ENCODE results near the gene FLCN.
"Not testable (repeated sequence)": the region's sequence is repeated elsewhere in the genome, so short reads cannot be mapped to it uniquely, and the experiment has no call there.

Gene FLCN

DNA sequence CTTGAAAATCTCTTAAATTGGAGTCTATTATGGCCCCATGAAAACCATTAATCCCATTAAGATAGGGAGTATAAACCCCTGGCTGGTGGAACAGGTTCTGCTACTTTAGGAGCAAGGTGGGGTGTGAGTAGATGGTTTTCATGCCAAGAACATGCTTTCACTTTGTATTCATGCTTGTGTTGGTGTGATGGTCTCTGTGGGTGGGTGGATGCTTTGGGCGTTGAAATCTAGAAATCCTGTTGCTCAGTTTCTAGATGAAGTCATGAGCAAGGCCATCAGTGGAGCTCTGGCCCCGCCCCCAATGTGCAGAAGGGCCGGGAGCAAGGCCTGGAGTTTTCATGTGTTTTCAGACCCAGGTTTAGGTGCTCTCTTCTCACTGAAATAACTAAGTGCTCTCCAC is 50.9 kb downstream of the FLCN start:
- H3K4me3 ChIP-seq (ENCODE audit: low read depth, low read length) = no peak overlapping the region
- no peak for TF ChIP-seq CTCF (IDR thresholded peaks at IDR 0.05; ENCODE audit: low read depth, low read length)
- no peak for TF ChIP-seq POLR2A (IDR thresholded peaks at IDR 0.05; ENCODE audit: extremely low read depth, insufficient read length)
- TF ChIP-seq MYC (IDR thresholded peaks at IDR 0.05; ENCODE audit: low read depth, low read length) = no peak
- TF ChIP-seq, protein P1, sequence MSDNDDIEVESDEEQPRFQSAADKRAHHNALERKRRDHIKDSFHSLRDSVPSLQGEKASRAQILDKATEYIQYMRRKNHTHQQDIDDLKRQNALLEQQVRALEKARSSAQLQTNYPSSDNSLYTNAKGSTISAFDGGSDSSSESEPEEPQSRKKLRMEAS (IDR thresholded peaks at IDR 0.05; ENCODE audit: low read depth, low read length) = no peak
- no peak for DNase-seq (ENCODE audit: low read depth)

DNA sequence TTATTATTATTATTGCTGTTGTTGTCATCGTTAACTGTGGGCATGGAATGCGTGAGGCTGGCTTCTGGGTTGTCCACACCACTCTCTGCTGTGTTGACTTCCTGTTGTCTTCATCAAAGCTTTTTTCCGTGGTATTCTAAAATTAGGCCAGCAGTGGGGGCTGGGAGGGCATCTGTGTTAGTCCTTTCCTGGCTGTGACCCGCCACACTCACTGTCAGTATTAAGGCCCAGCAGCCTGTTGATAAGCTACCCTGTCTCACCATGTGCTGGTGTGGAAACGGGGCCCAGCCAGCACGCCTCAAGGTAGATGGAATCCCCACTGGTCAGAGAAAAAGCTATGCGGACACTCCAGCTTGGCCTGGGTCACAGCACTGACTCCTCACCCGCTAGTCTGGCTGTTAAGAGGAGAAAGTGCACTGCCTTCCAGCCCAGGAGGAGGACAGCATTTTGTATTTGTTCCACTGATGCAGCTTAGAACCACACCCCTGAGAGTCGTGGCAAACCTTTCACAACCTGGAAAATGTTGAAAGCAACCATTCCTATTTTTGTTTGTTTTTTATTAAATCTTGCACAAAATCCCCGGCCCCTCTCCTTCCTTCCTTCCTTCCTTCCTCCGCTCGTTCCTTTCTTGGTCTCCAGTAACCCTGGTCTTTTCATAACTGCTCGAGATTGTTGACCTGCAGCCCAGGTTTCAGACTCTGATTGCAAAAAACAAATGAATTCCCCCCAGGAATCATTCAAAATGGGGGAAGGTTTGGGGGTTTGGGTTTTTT is 51.8 kb downstream of the FLCN start:
- not testable (repeated sequence) for H3K4me3 ChIP-seq (ENCODE audit: low read depth, low read length); DNase-seq (ENCODE audit: low read depth)

DNA sequence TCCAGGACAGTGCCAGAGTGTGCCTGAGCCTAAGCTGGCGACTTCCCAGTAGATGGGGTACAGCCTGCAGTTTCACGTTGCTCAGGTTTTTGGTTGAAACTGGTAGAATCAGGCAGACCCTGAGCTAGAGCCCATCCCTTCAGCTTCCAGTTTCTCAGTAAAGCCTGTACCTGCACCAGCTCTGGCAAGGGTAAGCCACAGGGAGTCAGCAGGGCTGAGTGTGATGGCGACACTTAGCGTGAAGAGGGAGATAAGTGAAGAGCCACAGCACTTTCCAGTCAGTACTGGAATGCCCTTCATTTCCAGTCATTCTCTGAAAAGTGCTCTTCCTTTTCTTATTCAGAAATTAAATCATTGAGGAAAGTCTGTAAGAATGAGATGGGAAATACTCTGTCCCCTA is 53.2 kb downstream of the FLCN start:
- TF ChIP-seq CTCF (IDR thresholded peaks at IDR 0.05; ENCODE audit: low read depth, low read length) (no peak), MYC (IDR thresholded peaks at IDR 0.05; ENCODE audit: low read depth, low read length) (no peak), POLR2A (IDR thresholded peaks at IDR 0.05; ENCODE audit: extremely low read depth, insufficient read length) (no peak)
- TF ChIP-seq, protein P1 (IDR thresholded peaks at IDR 0.05; ENCODE audit: low read depth, low read length) = no peak
- no peak for DNase-seq (ENCODE audit: low read depth)

GRCh38 chr17:17182598-17183136 is 54.3 kb downstream of the FLCN start:
- TF ChIP-seq MYC (IDR thresholded peaks at IDR 0.05; ENCODE audit: low read depth, low read length) (no peak), POLR2A (IDR thresholded peaks at IDR 0.05; ENCODE audit: extremely low read depth, insufficient read length) (no peak), CTCF (IDR thresholded peaks at IDR 0.05; ENCODE audit: low read depth, low read length) (no peak)
- TF ChIP-seq, protein P1 (IDR thresholded peaks at IDR 0.05; ENCODE audit: low read depth, low read length) = no peak
- no peak overlapping the region for H3K4me3 ChIP-seq (ENCODE audit: low read depth, low read length)
- no peak for DNase-seq (ENCODE audit: low read depth)

More for the DNA sequence above, 53.2 kb downstream of the FLCN start:
- no peak overlapping the region for H3K4me3 ChIP-seq (ENCODE audit: low read depth, low read length)

DNA sequence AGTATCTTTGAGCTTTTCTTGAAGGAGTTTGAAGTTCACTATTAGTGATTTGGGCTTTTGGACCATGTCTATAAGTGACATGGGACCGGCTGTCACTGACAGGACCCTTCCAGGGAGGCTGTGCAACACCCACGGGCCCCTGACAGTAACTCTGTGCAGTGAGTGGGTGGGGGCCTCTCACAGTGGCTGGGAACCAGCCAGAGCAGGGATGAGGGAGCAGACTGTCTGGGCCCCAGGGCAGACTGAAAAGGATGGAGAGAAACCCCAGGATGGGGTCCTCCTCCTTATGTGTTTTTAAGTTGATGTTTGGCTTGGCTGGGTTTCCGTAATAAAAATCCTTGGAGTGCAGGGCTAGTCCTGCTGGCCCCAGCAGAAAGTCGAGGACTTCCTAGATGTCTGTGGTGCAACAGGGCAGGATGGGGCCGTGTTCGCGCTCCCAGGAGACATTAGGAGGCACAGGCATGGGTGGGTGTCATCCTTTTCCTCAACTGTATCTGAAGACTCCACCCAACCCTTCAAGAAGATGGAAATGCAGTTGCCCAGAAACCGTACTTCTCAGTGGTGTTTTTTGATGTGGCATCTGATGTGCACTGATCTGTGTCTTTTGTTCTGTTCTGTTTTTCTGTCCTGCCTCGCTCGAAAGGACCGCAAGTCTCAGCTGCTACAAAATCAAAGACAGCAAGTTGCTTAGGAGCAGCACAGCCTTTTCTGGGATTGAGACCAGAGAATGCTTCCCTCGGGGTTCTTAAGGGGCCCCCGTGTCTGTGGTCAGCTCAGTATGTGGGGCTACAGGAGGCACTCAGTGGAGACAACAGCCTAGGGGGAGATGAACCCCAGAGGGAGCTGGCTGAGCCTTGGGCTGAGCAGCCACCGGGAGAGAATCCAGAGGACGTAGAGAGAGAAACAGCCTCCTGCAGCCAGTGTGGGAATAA is 55.0 kb downstream of the FLCN start:
- no peak for DNase-seq (ENCODE audit: low read depth)
- TF ChIP-seq CTCF (IDR thresholded peaks at IDR 0.05; ENCODE audit: low read depth, low read length) (no peak), MYC (IDR thresholded peaks at IDR 0.05; ENCODE audit: low read depth, low read length) (no peak), POLR2A (IDR thresholded peaks at IDR 0.05; ENCODE audit: extremely low read depth, insufficient read length) (no peak)
- TF ChIP-seq, protein P1 (IDR thresholded peaks at IDR 0.05; ENCODE audit: low read depth, low read length) = no peak

More for the DNA sequence above, 55.0 kb downstream of the FLCN start:
- H3K4me3 ChIP-seq (ENCODE audit: low read depth, low read length) = no peak overlapping the region

Data from NB4 (cell line).